B cell (primary cell): ENCODE results near the gene ZFYVE19. TPM values are rescaled to one million over a fixed set of nuclear protein-coding genes. Genes with fewer than 3 reads are reported as not detected.
A peak's percentile ranks its signal among the peaks of the same experiment; 100 is the strongest.

Experiments
- ATAC-seq: fragments of 200-7000 bp; cut with Tn5 transposase; one replicate; pipeline ENCODE4 v1.10.0; 2021; ENCODE audit warnings: low read depth, mild to moderate bottlenecking, moderate number of reproducible peaks, moderate library complexity
- CTCF ChIA-PET: fragments of 350-600 bp; sonication (Branson Sonifier 250); formaldehyde crosslinking; loops from one replicate; lab custom pipeline; 2021; ENCODE audit warnings: antibody characterized with exemption, inconsistent platforms; lab: Charles Lee
- POLR2A ChIA-PET: fragments of 350-600 bp; sonication (Branson Sonifier 250); formaldehyde crosslinking; loops from one replicate; lab custom pipeline; 2021; ENCODE audit warnings: antibody characterized with exemption; lab: Charles Lee
- DNase-seq: peaks from one replicate; pipeline ENCODE4 v3.0.0; 2013
- H2AFZ ChIP-seq: 2 replicates; pipeline ENCODE4 v1.6.1; 2012; ENCODE audit warnings: mild to moderate bottlenecking, low read depth, low read length; ENCODE audit not compliant: insufficient read depth, poor library complexity, severe bottlenecking
- H3K27ac ChIP-seq, 2 donors: 1 replicate in 1 of 2; 2 replicates in 1 of 2; pipeline ENCODE4 v1.5.1; 2012 to 2013; ENCODE audit warnings: low read length in 2 of 2, mild to moderate bottlenecking in 2 of 2, moderate library complexity in 1 of 2
- H3K27me3 ChIP-seq, 4 experiments: fragments of 200-600 bp in 1 of 4; sonication (generic) in 1 of 4; replicated peaks in 1 of 4; 1 replicate in 2 of 4; 2 replicates in 2 of 4; pipeline versions ENCODE4 v1.6.1 to v1.7.0; 2013 to 2016; ENCODE audit warnings: low read length in 3 of 4, mild to moderate bottlenecking in 2 of 4, mixed read lengths in 1 of 4, moderate library complexity in 1 of 4; ENCODE audit not compliant: insufficient read depth in 4 of 4, control insufficient read depth in 3 of 4; ENCODE audit errors: control extremely low read depth in 1 of 4
- H3K36me3 ChIP-seq, 2 experiments: replicated peaks in 1 of 2; 1 replicate in 1 of 2; 2 replicates in 1 of 2; pipeline versions ENCODE4 v1.6.1 to v1.7.1; 2013; ENCODE audit warnings: low read length in 1 of 2; ENCODE audit not compliant: insufficient read depth in 2 of 2, control insufficient read depth in 1 of 2; ENCODE audit errors: control extremely low read depth in 1 of 2, extremely low read depth in 1 of 2
- H3K4me1 ChIP-seq, 2 donors: fragments of 200-600 bp in 1 of 2; sonication (generic) in 1 of 2; 1 replicate in 1 of 2; 2 replicates in 1 of 2; pipeline versions ENCODE4 v1.5.1 to v1.6.1; 2013 to 2017; ENCODE audit warnings: low read length in 2 of 2; ENCODE audit not compliant: control insufficient read depth in 2 of 2, insufficient read depth in 2 of 2
- H3K4me2 ChIP-seq: replicated peaks from 2 replicates; pipeline ENCODE3; 2012; ENCODE audit warnings: mild to moderate bottlenecking, low read depth, low read length; ENCODE audit not compliant: poor library complexity, severe bottlenecking
- H3K4me3 ChIP-seq, 5 experiments: fragments of 200-600 bp in 1 of 5; sonication (generic) in 1 of 5; 1 replicate in 3 of 5; 2 replicates in 2 of 5; pipeline versions ENCODE4 v1.5.1 to v1.7.0; 2011 to 2016; ENCODE audit warnings: low read length in 4 of 5, mild to moderate bottlenecking in 4 of 5, low read depth in 2 of 5, control low read depth in 1 of 5, moderate library complexity in 1 of 5; ENCODE audit not compliant: insufficient read depth in 1 of 5; ENCODE audit errors: control extremely low read depth in 1 of 5, extremely low read depth in 1 of 5
- H3K79me2 ChIP-seq: fragments of 200-600 bp; sonication (generic); one replicate; pipeline ENCODE4 v1.6.0; 2016; ENCODE audit warnings: low read length; ENCODE audit not compliant: control insufficient read depth, insufficient read depth
- H3K9ac ChIP-seq: fragments of 200-600 bp; sonication (generic); 2 replicates; pipeline ENCODE4 v1.6.1; 2017; ENCODE audit warnings: mild to moderate bottlenecking, low read length, moderate library complexity
- H3K9me3 ChIP-seq, 3 donors: one replicate each; pipeline versions ENCODE4 v1.6.1 to v1.7.1; 2013; ENCODE audit warnings: low read length in 2 of 3; ENCODE audit not compliant: control insufficient read depth in 2 of 3, insufficient read depth in 1 of 3; ENCODE audit errors: control extremely low read depth in 1 of 3
- H4K20me1 ChIP-seq: 2 replicates; pipeline ENCODE4 v1.6.0; 2012; ENCODE audit warnings: mild to moderate bottlenecking, low read length; ENCODE audit not compliant: insufficient read depth, control insufficient read depth, poor library complexity, severe bottlenecking
- H3K27ac Mint-ChIP-seq: one replicate; pipeline ENCODE4 v1.8.0; 2021; ENCODE audit warnings: mixed read lengths
- H3K27me3 Mint-ChIP-seq: one replicate; pipeline ENCODE4 v1.8.0; 2021; ENCODE audit warnings: mixed read lengths
- H3K4me1 Mint-ChIP-seq: one replicate; pipeline ENCODE4 v1.8.0; 2021; ENCODE audit warnings: mixed read lengths
- H3K4me3 Mint-ChIP-seq: one replicate; pipeline ENCODE4 v1.8.0; 2021; ENCODE audit warnings: mixed read lengths
- H3K9me3 Mint-ChIP-seq: one replicate; pipeline ENCODE4 v1.8.0; 2022; ENCODE audit warnings: mixed read lengths; ENCODE audit not compliant: insufficient read depth
- CTCF ChIP-seq: fragments of 200-600 bp; IDR thresholded peaks from one replicate; pipeline ENCODE4 v1.8.0; 2022; ENCODE audit warnings: antibody characterized with exemption, mild to moderate bottlenecking
- EZH2 ChIP-seq: IDR thresholded peaks from 2 replicates; pipeline ENCODE4 v1.6.1; 2012; ENCODE audit warnings: borderline replicate concordance, low read depth, mild to moderate bottlenecking, moderate library complexity, low read length; ENCODE audit not compliant: insufficient read depth, poor library complexity, severe bottlenecking
- WGBS: methylation state at CpG from one replicate; pipeline ENCODE4 v1.1.5; 2013; ENCODE audit warnings: missing lambda C conversion rate; ENCODE audit not compliant: insufficient coverage; 5-methylcytosine and 5-hydroxymethylcytosine counted together
- intact Hi-C: fragments of 100-400 bp; cut with micrococcal nuclease; formaldehyde crosslinking; loops from one replicate; pipeline ENCODE4 v1.10.0; 2022
- polyA plus RNA-seq: library from polyadenylated mRNA; depleted of rRNA; stranded (reverse); fragments of >200 nt; gene quantifications from 2 replicates; pipeline ENCODE4 v1.2.3, GENCODE V29; 2012
- total RNA-seq, 2 donors: library from RNA; stranded (reverse); fragments of 120-200 nt in 1 of 2; gene quantifications; 1 replicate in 1 of 2; 2 replicates in 1 of 2; pipeline versions ENCODE4 v1.2.3 to v1.2.4, GENCODE V29; 2013 to 2022

Gene ZFYVE19
- total and polyA plus RNA-seq, 2 donors (not counting 1 experiment from before 2014, with no cell fraction given) = 29.4 to 60.5 TPM

- Histone ChIP-seq H3K4me2 (no peak overlapping the region), H3K9me3 (no peaks in the 10 kb centered on the region), H3K4me3 (no peak overlapping the region), H3K27ac (no peak overlapping the region), H3K79me2 (no peaks in the 10 kb centered on the region), H3K9ac (no peak overlapping the region), H3K27me3 (no peaks in the 10 kb centered on the region), H3K4me1 (peaks cover 20 to 22% of the 10 kb centered on the region in 2 donors), H2AFZ (no peak overlapping the region), H3K36me3 (no peaks in the 10 kb centered on the region), H4K20me1 (peaks cover 4% of the 10 kb centered on the region)
- H3K27ac Mint-ChIP-seq = peak overlapping the region; percentile 48
- no peak overlapping the region for H3K4me3 Mint-ChIP-seq
- 96% methylated on average over 8 of the region's 8 CpGs for WGBS
- H3K9me3 Mint-ChIP-seq = no peaks in the 10 kb centered on the region
- ChIA-PET CTCF (interaction anchor here (3.0 to 4.8 kb wide), 2 partner anchors 8 to 54 kb away, joined by 7 to 52 read pairs; no protein-coding TSS in a partner anchor), POLR2A (interaction anchor here (0.5 to 0.7 kb wide), 2 partner anchors 262 to 276 kb away, joined by 3 to 5 read pairs; no protein-coding TSS in a partner anchor)
- H3K4me1 Mint-ChIP-seq = peaks cover 24% of the 10 kb centered on the region
- DNase-seq (no peak), ATAC-seq (no peak)
- intact Hi-C loops = no loop called here
- no peak for TF ChIP-seq EZH2
- no peak for TF ChIP-seq CTCF
- no peaks in the 10 kb centered on the region for H3K27me3 Mint-ChIP-seq
Measured at GRCh38 chr15:40850576-40851112, 43.8 kb downstream of the ZFYVE19 start.

GRCh38 chr15:40852529-40852928 is 45.6 kb downstream of the ZFYVE19 start:
- Histone ChIP-seq H3K27me3 (no peaks in the 10 kb centered on the region), H4K20me1 (no peaks in the 10 kb centered on the region), H2AFZ (no peak overlapping the region), H3K4me2 (no peak overlapping the region), H3K36me3 (no peaks in the 10 kb centered on the region), H3K27ac (no peak overlapping the region), H3K9ac (no peak overlapping the region), H3K4me1 (peaks cover 1 to 7% of the 10 kb centered on the region in 2 donors), H3K4me3 (no peak overlapping the region), H3K79me2 (no peaks in the 10 kb centered on the region), H3K9me3 (no peaks in the 10 kb centered on the region)
- Mint-ChIP-seq H3K27ac (no peak overlapping the region), H3K27me3 (no peaks in the 10 kb centered on the region), H3K4me1 (peaks cover 9% of the 10 kb centered on the region), H3K9me3 (no peaks in the 10 kb centered on the region), H3K4me3 (no peak overlapping the region)
- no CpG with 5 or more reads among the region's 5 CpGs for WGBS
- ATAC-seq (no peak), DNase-seq (no peak)
- ChIA-PET POLR2A (interaction anchor here (0.6 to 0.7 kb wide), 2 partner anchors 46 to 1785 kb away, joined by 5 to 7 read pairs; no protein-coding TSS in a partner anchor), CTCF (interaction anchor here (1.2 kb wide), 1 partner anchor 41 kb away, joined by 6 read pairs; the partner anchor contains the start of gene VPS18)
- TF ChIP-seq EZH2 (no peak), CTCF (no peak)
- intact Hi-C loops = no loop called here
